MCF 10A (cell line): ENCODE data around the gene MEP1B. TPM values are rescaled to one million over a fixed set of nuclear protein-coding genes. Genes with fewer than 3 reads are reported as not detected.

ENCODE experiments used
- BruUV-seq: library from RNA; stranded (reverse); fragments of 400-500 nt; replicated peaks from 2 replicates; lab custom pipeline; 2021; lab: Mats Ljungman, UMichigan
- CTCF ChIA-PET: fragments of 300-600 bp; sonication (Branson Sonifier 250); formaldehyde crosslinking; extraction: SDS; loops from one replicate; lab custom pipeline; 2021; ENCODE audit warnings: antibody characterized with exemption, inconsistent platforms; lab: Yijun Ruan, JAX
- POLR2A ChIA-PET: fragments of 300-600, 350-650 bp; sonication (Branson Sonifier 250); formaldehyde crosslinking; extraction: SDS; loops from one replicate; lab custom pipeline; 2020; ENCODE audit warnings: antibody characterized with exemption, inconsistent platforms; lab: Yijun Ruan, JAX
- DNase-seq: peaks from one replicate; pipeline ENCODE4 v3.0.0-alpha.2; 2018; ENCODE audit not compliant: unreplicated experiment
- H3K27ac Mint-ChIP-seq: one replicate; pipeline ENCODE4 v1.8.0; 2022; ENCODE audit warnings: mild to moderate bottlenecking, low read depth, mixed read lengths; ENCODE audit not compliant: unreplicated experiment
- H3K27me3 Mint-ChIP-seq: one replicate; pipeline ENCODE4 v1.8.0; 2022; ENCODE audit warnings: mixed read lengths; ENCODE audit not compliant: insufficient read depth, unreplicated experiment
- H3K36me3 Mint-ChIP-seq: one replicate; pipeline ENCODE4 v1.8.0; 2022; ENCODE audit warnings: mild to moderate bottlenecking, moderate library complexity, mixed read lengths; ENCODE audit not compliant: insufficient read depth, unreplicated experiment
- H3K4me1 Mint-ChIP-seq: one replicate; pipeline ENCODE4 v1.8.0; 2022; ENCODE audit warnings: mixed read lengths; ENCODE audit not compliant: insufficient read depth, unreplicated experiment
- H3K4me3 Mint-ChIP-seq: one replicate; pipeline ENCODE4 v1.8.0; 2022; ENCODE audit warnings: mild to moderate bottlenecking, moderate library complexity, mixed read lengths; ENCODE audit not compliant: unreplicated experiment
- H3K9me3 Mint-ChIP-seq: one replicate; pipeline ENCODE4 v1.8.0; 2022; ENCODE audit warnings: mixed read lengths; ENCODE audit not compliant: unreplicated experiment
- CTCF ChIP-seq: fragments of 200-600 bp; IDR thresholded peaks from one replicate; pipeline ENCODE4 v1.8.0; 2022; ENCODE audit warnings: antibody characterized with exemption, mild to moderate bottlenecking; ENCODE audit not compliant: unreplicated experiment
- intact Hi-C: fragments of 100-400 bp; cut with micrococcal nuclease; formaldehyde crosslinking; loops from 2 replicates; pipeline ENCODE4 v1.14.1; 2022
- total RNA-seq: library from RNA; stranded (reverse); gene quantifications from 2 replicates; pipeline ENCODE4 v1.2.3, GENCODE V29; 2022

The MEP1B gene
- total RNA-seq, 1 experiment from 2014 or later, result not detected

- no TSS peak for BruUV-seq
- intact Hi-C loops, result no loop called here
These were observed 370 bp downstream of the MEP1B start for GRCh38 chr18:32190209-32190608.

DNA sequence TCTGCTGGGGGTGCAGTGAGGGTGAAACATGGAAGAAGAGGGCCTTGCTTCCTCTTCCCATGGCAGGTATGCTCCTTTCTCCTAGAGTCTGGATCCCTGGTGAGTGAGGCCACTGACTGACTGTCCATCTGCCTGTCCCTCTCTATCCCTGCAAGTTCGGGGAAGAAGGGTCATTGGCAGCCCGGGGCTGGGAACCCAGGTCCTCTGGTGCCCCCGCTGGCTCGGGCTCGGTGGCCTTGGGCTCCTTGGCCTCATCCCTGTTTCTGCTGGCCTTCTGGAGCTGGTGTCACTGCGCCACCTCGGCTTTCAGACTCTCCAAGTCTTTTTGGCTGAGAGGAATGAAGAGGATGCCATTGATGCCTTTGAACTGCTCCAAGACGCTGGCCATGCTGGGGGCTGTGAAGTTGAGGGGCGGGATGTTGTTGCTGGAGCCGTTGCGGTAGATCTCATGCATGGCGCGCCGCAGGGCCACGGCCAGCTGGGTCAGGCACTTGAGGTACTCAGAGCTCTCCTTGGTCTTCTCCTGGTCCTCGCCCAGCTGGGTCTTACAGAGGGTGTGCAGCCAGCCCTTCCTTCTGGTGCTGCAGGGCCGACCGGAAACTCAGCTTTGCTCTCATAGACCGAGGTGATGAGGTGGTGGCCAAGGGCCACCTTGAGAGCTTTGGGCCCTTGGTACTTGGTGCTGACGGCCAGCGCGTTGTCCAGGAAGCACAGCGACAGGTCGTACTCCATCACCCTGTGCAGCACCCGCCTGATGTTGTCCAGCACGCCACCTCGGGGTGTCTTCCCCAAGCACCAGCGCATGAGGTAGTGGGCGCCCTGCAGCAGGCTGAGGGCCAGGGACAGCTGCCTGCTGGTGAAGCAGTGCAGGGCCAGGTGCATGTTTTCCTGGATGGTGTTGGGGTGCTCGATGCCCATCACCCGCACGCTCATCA lies 6.3 kb downstream of the MEP1B start:
- H3K4me3 Mint-ChIP-seq, result no peak overlapping the region
- no peak for DNase-seq
- no peak overlapping the region for H3K27ac Mint-ChIP-seq
- intact Hi-C loops, result no loop called here
- POLR2A ChIA-PET, result no interaction called here
- H3K27me3 Mint-ChIP-seq, result no peaks in the 10 kb centered on the region
- no peaks in the 10 kb centered on the region for H3K4me1 Mint-ChIP-seq
- no peaks in the 10 kb centered on the region for H3K9me3 Mint-ChIP-seq
- TF ChIP-seq CTCF, result no peak
- CTCF ChIA-PET, result no interaction called here
- no TSS peak for BruUV-seq
- no peaks in the 10 kb centered on the region for H3K36me3 Mint-ChIP-seq

More at GRCh38 chr18:32190209-32190608, 370 bp downstream of the MEP1B start:
- H3K27me3 Mint-ChIP-seq, result no peaks in the 10 kb centered on the region
- ChIA-PET CTCF (no interaction called here), POLR2A (no interaction called here)
- no peaks in the 10 kb centered on the region for H3K9me3 Mint-ChIP-seq
- H3K36me3 Mint-ChIP-seq, result no peaks in the 10 kb centered on the region
- no peak overlapping the region for H3K4me3 Mint-ChIP-seq
- TF ChIP-seq CTCF, result no peak
- no peak for DNase-seq
- H3K4me1 Mint-ChIP-seq, result no peaks in the 10 kb centered on the region
- H3K27ac Mint-ChIP-seq, result no peak overlapping the region

DNA sequence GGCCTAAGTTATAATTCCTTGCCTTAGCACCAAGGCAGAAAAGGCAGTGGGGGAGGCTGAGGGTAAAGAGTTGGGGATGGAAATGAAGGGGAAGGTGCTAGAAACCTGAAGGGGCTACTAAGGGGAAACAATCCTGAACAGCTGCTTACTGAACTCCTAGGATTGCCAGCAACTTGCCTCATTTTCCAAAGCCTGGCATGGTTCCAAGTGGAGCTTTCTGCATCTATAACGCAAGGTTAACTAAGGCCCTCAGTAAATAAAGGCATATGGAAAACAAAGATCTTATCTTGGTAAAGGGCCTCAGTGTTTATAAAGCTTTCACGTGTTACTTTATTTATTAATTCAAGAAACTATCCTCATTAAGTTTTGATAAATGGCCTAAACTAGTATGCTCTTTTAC lies 10.9 kb downstream of the MEP1B start:
- Mint-ChIP-seq H3K4me1 (no peaks in the 10 kb centered on the region), H3K27ac (no peak overlapping the region), H3K27me3 (no peaks in the 10 kb centered on the region), H3K36me3 (no peaks in the 10 kb centered on the region), H3K9me3 (no peaks in the 10 kb centered on the region), H3K4me3 (no peak overlapping the region)
- ChIA-PET CTCF (interaction anchor here (1.0 kb wide), 1 partner anchor 15 kb away, joined by 3 read pairs; no protein-coding TSS in a partner anchor), POLR2A (no interaction called here)
- TF ChIP-seq CTCF, result no peak
- DNase-seq, result no peak
- intact Hi-C loops, result no loop called here
- BruUV-seq, result no TSS peak

DNA sequence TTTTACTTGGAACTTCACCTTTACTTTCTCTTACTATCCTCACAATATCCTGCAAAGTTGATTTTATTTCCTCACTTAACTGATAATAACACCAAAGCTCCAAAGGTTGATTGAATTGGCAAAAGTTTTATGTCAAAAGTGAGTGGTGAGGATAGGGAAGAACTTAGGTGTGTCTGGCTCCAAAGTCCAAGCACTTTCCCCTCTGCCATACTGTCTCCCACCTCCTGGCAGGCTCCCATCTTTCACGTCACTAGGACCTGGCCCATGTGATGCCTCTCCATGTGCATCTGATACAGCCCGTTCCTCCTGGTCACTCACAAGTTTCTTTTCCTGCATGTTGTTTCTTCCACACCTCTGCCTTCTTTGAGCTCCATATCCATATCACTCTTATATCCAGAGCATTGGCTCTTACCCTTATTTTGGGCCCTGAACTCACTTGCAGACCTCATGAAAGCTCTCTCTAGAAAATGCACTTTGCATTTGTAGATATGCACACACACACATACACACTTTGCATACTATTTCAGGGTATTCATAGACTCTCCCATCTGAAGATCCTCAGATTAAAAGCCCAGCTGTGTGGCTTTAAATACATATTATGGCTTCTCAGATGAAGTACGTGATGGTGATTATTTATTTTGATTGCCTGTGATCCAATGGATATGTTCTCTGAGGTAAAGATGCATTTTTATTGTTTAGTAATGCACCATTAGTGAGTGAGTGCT lies 12.3 kb downstream of the MEP1B start:
- Mint-ChIP-seq H3K27me3 (no peaks in the 10 kb centered on the region), H3K36me3 (no peaks in the 10 kb centered on the region), H3K9me3 (no peaks in the 10 kb centered on the region), H3K4me1 (no peaks in the 10 kb centered on the region), H3K27ac (no peak overlapping the region), H3K4me3 (no peak overlapping the region)
- no peak for DNase-seq
- no peak for TF ChIP-seq CTCF
- BruUV-seq, result no TSS peak
- intact Hi-C loops, result no loop called here
- POLR2A ChIA-PET, result no interaction called here
- CTCF ChIA-PET, result interaction anchor here (1.4 kb wide), 1 partner anchor 22 kb away, joined by 3 read pairs; no protein-coding TSS in a partner anchor
